C4-2B (cell line): ENCODE measurements around the gene PARD3.

Experiments used
- ZFX ChIP-seq: fragments of 450-650 bp; IDR thresholded peaks from 2 replicates; pipeline ENCODE4 v1.6.1; 2017
- TF ChIP-seq, protein P1 (sequence below): fragments of 450-650 bp; conservative IDR thresholded peaks from 2 replicates; pipeline ENCODE4 v1.5.1; 2017; ENCODE audit warnings: mild to moderate bottlenecking

DNA sequence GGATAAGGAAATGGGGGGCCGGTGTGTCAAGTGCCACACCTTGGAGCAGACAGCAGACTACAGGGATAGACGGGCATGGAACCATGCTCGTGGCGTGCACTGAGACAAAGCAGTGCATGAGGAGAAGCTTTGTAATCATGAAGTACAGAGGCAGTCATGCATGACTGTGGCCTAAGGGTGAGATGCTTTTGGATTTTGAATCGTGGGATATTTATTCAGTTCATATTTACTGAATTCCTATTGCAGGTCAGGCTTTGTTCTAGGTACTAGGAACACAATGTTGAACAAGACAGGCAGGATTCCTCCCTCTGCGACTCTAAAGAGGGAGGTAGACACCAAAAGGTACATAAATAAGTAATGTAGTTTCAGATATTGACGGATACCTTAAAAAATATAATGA lies 597.6 kb downstream of the PARD3 start:
- TF ChIP-seq, protein P1, sequence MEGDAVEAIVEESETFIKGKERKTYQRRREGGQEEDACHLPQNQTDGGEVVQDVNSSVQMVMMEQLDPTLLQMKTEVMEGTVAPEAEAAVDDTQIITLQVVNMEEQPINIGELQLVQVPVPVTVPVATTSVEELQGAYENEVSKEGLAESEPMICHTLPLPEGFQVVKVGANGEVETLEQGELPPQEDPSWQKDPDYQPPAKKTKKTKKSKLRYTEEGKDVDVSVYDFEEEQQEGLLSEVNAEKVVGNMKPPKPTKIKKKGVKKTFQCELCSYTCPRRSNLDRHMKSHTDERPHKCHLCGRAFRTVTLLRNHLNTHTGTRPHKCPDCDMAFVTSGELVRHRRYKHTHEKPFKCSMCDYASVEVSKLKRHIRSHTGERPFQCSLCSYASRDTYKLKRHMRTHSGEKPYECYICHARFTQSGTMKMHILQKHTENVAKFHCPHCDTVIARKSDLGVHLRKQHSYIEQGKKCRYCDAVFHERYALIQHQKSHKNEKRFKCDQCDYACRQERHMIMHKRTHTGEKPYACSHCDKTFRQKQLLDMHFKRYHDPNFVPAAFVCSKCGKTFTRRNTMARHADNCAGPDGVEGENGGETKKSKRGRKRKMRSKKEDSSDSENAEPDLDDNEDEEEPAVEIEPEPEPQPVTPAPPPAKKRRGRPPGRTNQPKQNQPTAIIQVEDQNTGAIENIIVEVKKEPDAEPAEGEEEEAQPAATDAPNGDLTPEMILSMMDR: no peak
- TF ChIP-seq ZFX: no peak
